Subcutaneous abdominal adipose tissue (tissue), 5 donors: ENCODE data around the gene TBC1D5.
"Not testable (repeated sequence)": the region's sequence is repeated elsewhere in the genome, so short reads cannot be mapped to it uniquely, and the experiment has no call there.

Experiments
- H3K27ac ChIP-seq: one replicate; pipeline ENCODE4 v1.7.0; 2013; ENCODE audit warnings: low read depth, mild to moderate bottlenecking, inconsistent platforms, low read length, moderate library complexity
- H3K27me3 ChIP-seq, 5 donors: one replicate each; pipeline ENCODE4 v1.7.0; 2013; ENCODE audit warnings: low read length in 5 of 5, inconsistent platforms in 1 of 5; ENCODE audit not compliant: control insufficient read depth in 5 of 5, insufficient read depth in 4 of 5
- H3K36me3 ChIP-seq, 5 donors: one replicate each; pipeline ENCODE4 v1.7.0; 2013; ENCODE audit warnings: low read length in 5 of 5; ENCODE audit not compliant: control insufficient read depth in 5 of 5, insufficient read depth in 5 of 5
- H3K4me1 ChIP-seq, 5 donors: one replicate each; pipeline ENCODE4 v1.7.0; 2013; ENCODE audit warnings: low read length in 5 of 5, mild to moderate bottlenecking in 3 of 5, moderate library complexity in 1 of 5; ENCODE audit not compliant: control insufficient read depth in 5 of 5, insufficient read depth in 5 of 5
- H3K4me3 ChIP-seq, 5 donors: one replicate each; pipeline ENCODE4 v1.7.0; 2013; ENCODE audit warnings: low read length in 5 of 5, low read depth in 1 of 5
- H3K9ac ChIP-seq, 5 donors: one replicate each; pipeline ENCODE4 v1.7.0; 2013; ENCODE audit warnings: low read length in 5 of 5, mild to moderate bottlenecking in 4 of 5, moderate library complexity in 3 of 5
- H3K9me3 ChIP-seq, 5 donors: one replicate each; pipeline ENCODE4 v1.7.0; 2013; ENCODE audit warnings: low read length in 5 of 5; ENCODE audit not compliant: control insufficient read depth in 5 of 5
- donor health status: healthy.
- donor health status: healthy.
- donor health status: healthy.
- donor health status: healthy.
- donor health status: healthy.

Gene TBC1D5

DNA sequence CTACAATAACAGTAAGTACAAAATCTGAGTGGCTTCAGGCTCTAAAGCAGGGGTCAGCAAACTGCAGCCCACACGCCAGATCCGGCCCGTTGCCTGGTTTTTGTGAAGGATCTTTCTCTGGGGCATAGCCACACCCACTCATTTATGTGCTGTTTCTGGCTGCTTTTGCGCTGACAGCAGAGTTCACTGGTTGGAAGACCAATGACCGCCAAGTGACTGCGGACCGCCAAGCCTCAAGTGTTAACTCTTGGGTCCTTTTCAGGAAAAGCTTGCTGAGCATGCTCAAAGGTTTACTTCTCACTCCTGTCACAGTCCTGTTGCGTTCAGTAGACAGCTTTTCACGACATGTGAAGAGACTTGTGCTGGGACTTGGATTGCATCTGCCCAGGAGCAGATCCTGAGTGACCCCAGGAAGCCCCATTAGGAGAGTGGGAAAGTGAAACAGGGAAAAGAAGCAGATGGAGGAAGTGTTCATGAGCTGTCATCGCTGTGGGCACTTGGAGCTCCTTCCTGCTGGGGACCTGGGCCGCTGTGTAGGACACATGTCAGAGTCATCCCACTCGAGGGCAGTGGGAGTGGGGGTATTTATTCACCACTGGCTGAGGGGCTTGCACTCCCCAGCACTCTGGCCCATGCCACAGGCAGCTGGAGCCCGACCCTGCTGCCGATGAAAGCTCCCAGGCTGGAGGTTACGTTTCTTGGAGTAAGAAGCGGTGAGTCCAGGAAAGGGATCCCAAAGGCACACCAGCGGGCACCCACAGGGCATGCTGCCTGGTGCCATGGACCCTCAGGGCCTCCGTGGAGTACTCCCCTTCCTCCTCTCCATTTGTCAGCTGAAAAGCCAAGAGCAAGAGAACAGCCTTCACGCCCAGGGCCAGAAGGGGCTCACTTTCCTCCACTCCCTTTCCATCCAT, 608.5 kb downstream of the TBC1D5 start:
- H3K27ac ChIP-seq = no peak overlapping the region
- H3K9ac ChIP-seq = no peak overlapping the region
- H3K9me3 ChIP-seq = peaks cover 0 to 13% (median 4%) of the 10 kb centered on the region in 5 donors

DNA sequence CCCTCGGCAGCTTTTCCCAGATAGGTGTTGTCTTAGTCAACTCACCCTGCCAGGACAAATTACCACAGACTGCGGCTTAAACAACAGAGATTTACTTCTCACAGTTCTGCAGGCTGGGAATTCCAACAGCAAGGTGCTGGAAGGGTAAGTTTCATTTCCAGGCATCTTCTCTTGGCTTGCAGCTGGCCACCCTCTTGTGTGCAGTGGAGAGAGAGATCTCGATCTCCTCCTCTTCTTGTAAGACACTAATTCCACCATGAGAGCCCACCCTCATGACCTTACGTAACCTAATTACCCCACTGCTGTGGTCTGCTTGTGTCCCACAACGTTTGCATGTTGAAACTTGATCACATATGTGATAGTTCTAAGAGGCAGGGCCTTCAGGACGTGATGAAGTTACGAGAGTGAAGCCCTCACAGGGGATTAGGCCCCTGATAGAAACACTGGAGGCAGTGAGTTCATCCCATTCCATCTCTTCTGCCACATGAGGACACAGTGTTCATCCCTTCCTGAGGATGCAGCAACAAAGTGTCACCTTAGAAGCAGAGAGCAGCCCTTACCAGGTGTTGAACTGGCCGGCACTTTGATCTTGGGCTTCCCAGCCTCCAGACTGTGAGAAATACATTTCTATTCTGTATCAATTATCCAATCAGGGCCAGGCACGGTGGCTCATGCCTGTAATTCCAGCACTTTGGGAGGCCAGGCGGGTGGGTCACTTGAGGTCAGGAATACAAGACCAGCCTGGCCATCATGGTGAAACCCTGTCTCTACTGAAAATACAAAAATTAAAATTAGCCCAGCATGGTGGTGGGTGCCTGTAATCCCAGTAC, 609.9 kb downstream of the TBC1D5 start:
- Histone ChIP-seq H3K9ac (no peak overlapping the region), H3K27me3 (no peaks in the 10 kb centered on the region), H3K4me3 (no peak overlapping the region), H3K4me1 (peaks cover 0 to 7% (median 3%) of the 10 kb centered on the region in 5 donors), H3K27ac (no peak overlapping the region), H3K9me3 (peaks cover 0 to 16% (median 3%) of the 10 kb centered on the region in 5 donors), H3K36me3 (no peaks in the 10 kb centered on the region)

More for the DNA sequence above, 608.5 kb downstream of the TBC1D5 start:
- no peaks in the 10 kb centered on the region for H3K27me3 ChIP-seq
- peaks cover 0 to 7% (median 3%) of the 10 kb centered on the region in 5 donors for H3K4me1 ChIP-seq
- H3K4me3 ChIP-seq = peak overlapping the region in 3 of 5 donors; percentile 1 to 30 (median 11)
- H3K36me3 ChIP-seq = no peaks in the 10 kb centered on the region

DNA sequence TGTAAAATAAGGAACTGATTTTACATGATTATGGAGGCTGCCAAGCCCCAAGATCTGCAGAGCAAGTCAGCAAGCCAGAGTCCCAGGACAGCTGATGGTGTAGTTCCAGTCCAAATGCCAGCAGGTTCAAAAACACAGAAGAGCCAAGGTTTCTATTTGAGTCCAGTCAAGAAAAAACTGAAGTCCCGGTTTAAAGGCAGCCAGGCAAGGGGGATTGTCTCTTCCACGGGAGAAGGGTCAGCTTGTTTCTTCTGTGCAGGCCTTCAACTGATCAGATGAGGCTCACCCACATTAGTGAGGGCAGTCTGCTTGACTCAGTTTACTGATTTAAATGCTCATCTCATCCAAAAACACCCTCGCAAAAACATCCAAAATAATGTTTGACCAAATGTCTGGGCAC, 611.5 kb downstream of the TBC1D5 start:
- Histone ChIP-seq H3K4me1 (peaks cover 0 to 7% (median 3%) of the 10 kb centered on the region in 5 donors), H3K27me3 (no peaks in the 10 kb centered on the region), H3K9ac (no peak overlapping the region), H3K36me3 (no peaks in the 10 kb centered on the region), H3K9me3 (peaks cover 0 to 13% (median 3%) of the 10 kb centered on the region in 5 donors), H3K4me3 (no peak overlapping the region), H3K27ac (no peak overlapping the region)

DNA sequence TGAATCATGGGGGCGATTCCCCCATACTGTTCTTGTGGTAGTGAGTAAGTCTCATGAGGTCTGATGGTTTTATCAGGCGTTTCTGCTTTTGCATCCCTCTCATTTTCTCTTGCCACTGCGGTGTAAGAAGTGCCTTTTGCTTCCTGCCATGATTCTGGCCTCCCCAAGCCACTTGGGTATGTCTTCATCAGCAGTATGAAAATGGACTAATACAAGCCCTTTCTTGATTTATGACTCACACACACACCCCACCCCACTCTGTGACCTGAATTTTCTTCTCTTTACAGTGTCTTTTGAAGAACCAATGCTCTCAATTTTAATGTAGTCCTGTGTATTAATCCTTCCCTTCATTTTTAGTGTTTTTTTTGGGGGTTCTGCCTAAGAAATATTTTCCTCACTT, 612.9 kb downstream of the TBC1D5 start:
- Histone ChIP-seq H3K9me3 (peaks cover 0 to 6% (median 0%) of the 10 kb centered on the region in 5 donors), H3K36me3 (no peaks in the 10 kb centered on the region), H3K4me1 (peaks cover 0 to 7% (median 3%) of the 10 kb centered on the region in 5 donors), H3K9ac (no peak overlapping the region), H3K27me3 (no peaks in the 10 kb centered on the region), H3K4me3 (no peak overlapping the region), H3K27ac (no peak overlapping the region)

DNA sequence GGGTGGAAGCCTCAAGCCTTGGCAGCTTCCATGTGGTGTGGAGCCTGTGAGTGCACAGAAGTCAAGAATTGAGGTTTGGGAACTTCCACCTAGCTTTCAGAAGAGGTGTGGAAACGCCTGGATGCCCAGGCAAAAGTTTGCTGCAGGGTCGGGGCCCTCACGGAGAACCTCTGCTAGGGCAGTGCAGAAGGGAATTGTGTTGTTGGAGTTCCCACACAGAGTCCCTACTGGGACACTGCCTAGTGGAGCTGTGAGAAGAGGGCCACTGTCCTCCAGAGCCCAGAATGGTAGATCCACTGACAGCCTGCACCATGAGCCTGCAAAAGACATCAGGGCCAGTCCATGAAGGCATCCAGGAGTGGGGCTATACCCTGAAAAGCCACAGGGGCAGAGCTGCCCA, 613.8 kb downstream of the TBC1D5 start:
- not testable (repeated sequence) for H3K4me3 ChIP-seq, H3K9ac ChIP-seq, H3K27ac ChIP-seq, H3K36me3 ChIP-seq, H3K9me3 ChIP-seq, H3K27me3 ChIP-seq, H3K4me1 ChIP-seq

DNA sequence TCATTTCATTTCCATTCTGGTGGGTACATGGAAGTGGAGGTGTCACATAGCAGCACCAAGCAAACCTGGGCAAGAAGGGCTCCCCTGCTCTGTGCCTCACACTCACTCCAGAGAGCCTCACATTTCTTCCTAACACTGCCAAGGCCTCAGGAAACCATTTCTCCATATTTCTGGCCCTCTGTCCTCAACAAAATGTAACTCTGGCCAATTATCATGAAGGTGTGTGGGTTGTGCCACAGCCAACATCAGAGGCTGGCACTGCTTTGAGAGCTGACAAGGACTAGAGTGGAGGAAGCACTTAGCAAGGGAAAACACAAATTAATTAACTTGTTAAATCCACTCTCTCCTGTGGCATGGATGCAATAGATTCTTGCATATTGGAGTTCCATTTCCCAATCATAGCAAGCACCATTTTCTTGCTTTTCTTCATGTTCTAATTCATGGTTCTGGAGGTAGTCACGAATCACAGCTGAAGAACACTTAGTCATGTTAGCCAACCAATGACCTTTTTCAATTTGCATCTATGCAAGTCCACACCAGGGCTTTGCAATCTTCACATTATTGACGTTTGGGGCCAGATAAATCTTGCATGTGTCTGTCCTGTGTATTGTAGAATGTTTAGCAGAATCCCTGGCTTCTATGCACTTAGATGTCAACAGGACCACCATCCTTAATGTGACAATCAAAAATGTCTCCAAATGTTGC, 616.5 kb downstream of the TBC1D5 start:
- no peaks in the 10 kb centered on the region for H3K36me3 ChIP-seq
- H3K27ac ChIP-seq = no peak overlapping the region
- no peak overlapping the region for H3K9ac ChIP-seq
- H3K4me3 ChIP-seq = no peak overlapping the region
- no peaks in the 10 kb centered on the region for H3K4me1 ChIP-seq
- H3K27me3 ChIP-seq = no peaks in the 10 kb centered on the region
- H3K9me3 ChIP-seq = peaks cover 0 to 12% (median 6%) of the 10 kb centered on the region in 5 donors

DNA sequence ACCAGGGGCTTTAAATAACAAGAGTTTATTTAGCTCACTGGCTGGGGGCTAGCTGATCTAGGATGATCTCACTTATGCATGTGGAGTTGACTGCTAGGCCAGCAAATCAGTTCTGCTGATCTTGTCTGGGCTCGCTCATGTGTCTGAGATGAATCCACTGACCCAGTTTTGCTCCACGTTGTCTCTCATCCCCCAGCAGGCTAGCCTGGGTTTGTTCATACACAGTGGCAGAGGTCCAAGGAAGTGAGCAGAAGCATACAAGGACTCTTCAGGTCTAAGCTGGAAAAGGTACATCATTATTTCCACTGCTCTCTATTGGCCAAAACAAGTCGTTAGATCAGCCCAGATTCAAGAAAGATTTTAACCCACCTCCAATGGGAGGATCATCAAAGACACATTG, 619.7 kb downstream of the TBC1D5 start:
- peaks cover 0 to 7% (median 6%) of the 10 kb centered on the region in 5 donors for H3K9me3 ChIP-seq
- no peak overlapping the region for H3K9ac ChIP-seq
- no peaks in the 10 kb centered on the region for H3K36me3 ChIP-seq
- no peak overlapping the region for H3K27ac ChIP-seq
- no peak overlapping the region for H3K4me3 ChIP-seq
- H3K27me3 ChIP-seq = no peaks in the 10 kb centered on the region
- no peaks in the 10 kb centered on the region for H3K4me1 ChIP-seq

DNA sequence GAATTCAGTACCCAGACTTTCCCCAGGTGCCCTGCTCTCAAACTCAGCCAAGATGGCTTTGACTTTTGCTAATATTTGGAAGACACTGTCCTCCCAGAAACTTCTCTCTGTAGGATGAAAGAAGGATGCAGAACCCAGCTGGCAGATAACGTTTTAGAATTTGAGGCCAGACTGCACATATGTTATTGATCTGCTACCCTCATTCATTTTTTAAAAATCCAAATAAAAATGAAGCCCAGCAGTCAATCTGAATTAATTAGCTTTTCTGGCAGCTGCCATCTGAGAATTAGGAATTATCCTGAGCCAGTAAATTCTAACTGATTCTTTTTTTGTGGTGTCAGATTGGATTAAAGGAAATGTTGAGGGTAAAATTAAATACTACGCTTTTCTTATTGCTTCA, 621.1 kb downstream of the TBC1D5 start:
- no peaks in the 10 kb centered on the region for H3K4me1 ChIP-seq
- no peak overlapping the region for H3K9ac ChIP-seq
- no peak overlapping the region for H3K27ac ChIP-seq
- no peak overlapping the region for H3K4me3 ChIP-seq
- H3K36me3 ChIP-seq = no peaks in the 10 kb centered on the region
- H3K27me3 ChIP-seq = no peaks in the 10 kb centered on the region
- H3K9me3 ChIP-seq = peaks cover 0 to 7% (median 6%) of the 10 kb centered on the region in 5 donors

DNA sequence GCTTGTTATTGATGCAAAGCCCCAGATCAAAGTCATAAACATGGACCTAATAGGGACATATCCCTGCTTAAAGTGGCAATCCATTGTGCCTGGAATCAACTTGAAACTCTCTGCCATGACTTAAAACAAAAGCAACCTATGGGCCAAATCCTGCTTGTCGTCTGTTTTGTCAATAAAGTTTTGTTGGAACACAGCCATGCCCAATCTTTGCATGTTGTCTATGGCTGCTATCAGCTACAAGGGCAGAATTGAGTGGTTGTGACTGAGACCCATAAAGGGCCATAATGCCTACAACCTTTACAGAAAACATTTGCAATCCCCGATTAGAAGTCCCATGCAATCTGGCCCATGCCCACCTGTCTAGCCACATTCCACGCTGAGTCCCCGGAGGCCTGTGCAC, 622.3 kb downstream of the TBC1D5 start:
- Histone ChIP-seq H3K9ac (no peak overlapping the region), H3K4me1 (no peaks in the 10 kb centered on the region), H3K27ac (no peak overlapping the region), H3K4me3 (no peak overlapping the region), H3K36me3 (no peaks in the 10 kb centered on the region), H3K27me3 (no peaks in the 10 kb centered on the region), H3K9me3 (peaks cover 0 to 10% (median 6%) of the 10 kb centered on the region in 5 donors)
